B cell (primary cell): ENCODE results near the gene PHLDB2. TPM values are rescaled to one million over a fixed set of nuclear protein-coding genes. Genes with fewer than 3 reads are reported as not detected.

Experiments
- ATAC-seq: fragments of 200-7000 bp; cut with Tn5 transposase; one replicate; pipeline ENCODE4 v1.10.0; 2021; ENCODE audit warnings: low read depth, mild to moderate bottlenecking, moderate number of reproducible peaks, moderate library complexity
- CTCF ChIA-PET: fragments of 350-600 bp; sonication (Branson Sonifier 250); formaldehyde crosslinking; loops from one replicate; lab custom pipeline; 2021; ENCODE audit warnings: antibody characterized with exemption, inconsistent platforms; lab: Charles Lee
- POLR2A ChIA-PET: fragments of 350-600 bp; sonication (Branson Sonifier 250); formaldehyde crosslinking; loops from one replicate; lab custom pipeline; 2021; ENCODE audit warnings: antibody characterized with exemption; lab: Charles Lee
- DNase-seq: peaks from one replicate; pipeline ENCODE4 v3.0.0; 2013
- H2AFZ ChIP-seq: 2 replicates; pipeline ENCODE4 v1.6.1; 2012; ENCODE audit warnings: mild to moderate bottlenecking, low read depth, low read length; ENCODE audit not compliant: insufficient read depth, poor library complexity, severe bottlenecking
- H3K27ac ChIP-seq, 2 donors: 1 replicate in 1 of 2; 2 replicates in 1 of 2; pipeline ENCODE4 v1.5.1; 2012 to 2013; ENCODE audit warnings: low read length in 2 of 2, mild to moderate bottlenecking in 2 of 2, moderate library complexity in 1 of 2
- H3K27me3 ChIP-seq, 4 experiments: fragments of 200-600 bp in 1 of 4; sonication (generic) in 1 of 4; replicated peaks in 1 of 4; 1 replicate in 2 of 4; 2 replicates in 2 of 4; pipeline versions ENCODE4 v1.6.1 to v1.7.0; 2013 to 2016; ENCODE audit warnings: low read length in 3 of 4, mild to moderate bottlenecking in 2 of 4, mixed read lengths in 1 of 4, moderate library complexity in 1 of 4; ENCODE audit not compliant: insufficient read depth in 4 of 4, control insufficient read depth in 3 of 4; ENCODE audit errors: control extremely low read depth in 1 of 4
- H3K36me3 ChIP-seq, 2 experiments: replicated peaks in 1 of 2; 1 replicate in 1 of 2; 2 replicates in 1 of 2; pipeline versions ENCODE4 v1.6.1 to v1.7.1; 2013; ENCODE audit warnings: low read length in 1 of 2; ENCODE audit not compliant: insufficient read depth in 2 of 2, control insufficient read depth in 1 of 2; ENCODE audit errors: control extremely low read depth in 1 of 2, extremely low read depth in 1 of 2
- H3K4me1 ChIP-seq, 2 donors: fragments of 200-600 bp in 1 of 2; sonication (generic) in 1 of 2; 1 replicate in 1 of 2; 2 replicates in 1 of 2; pipeline versions ENCODE4 v1.5.1 to v1.6.1; 2013 to 2017; ENCODE audit warnings: low read length in 2 of 2; ENCODE audit not compliant: control insufficient read depth in 2 of 2, insufficient read depth in 2 of 2
- H3K4me2 ChIP-seq: replicated peaks from 2 replicates; pipeline ENCODE3; 2012; ENCODE audit warnings: mild to moderate bottlenecking, low read depth, low read length; ENCODE audit not compliant: poor library complexity, severe bottlenecking
- H3K4me3 ChIP-seq, 5 experiments: fragments of 200-600 bp in 1 of 5; sonication (generic) in 1 of 5; 1 replicate in 3 of 5; 2 replicates in 2 of 5; pipeline versions ENCODE4 v1.5.1 to v1.7.0; 2011 to 2016; ENCODE audit warnings: low read length in 4 of 5, mild to moderate bottlenecking in 4 of 5, low read depth in 2 of 5, control low read depth in 1 of 5, moderate library complexity in 1 of 5; ENCODE audit not compliant: insufficient read depth in 1 of 5; ENCODE audit errors: control extremely low read depth in 1 of 5, extremely low read depth in 1 of 5
- H3K79me2 ChIP-seq: fragments of 200-600 bp; sonication (generic); one replicate; pipeline ENCODE4 v1.6.0; 2016; ENCODE audit warnings: low read length; ENCODE audit not compliant: control insufficient read depth, insufficient read depth
- H3K9ac ChIP-seq: fragments of 200-600 bp; sonication (generic); 2 replicates; pipeline ENCODE4 v1.6.1; 2017; ENCODE audit warnings: mild to moderate bottlenecking, low read length, moderate library complexity
- H3K9me3 ChIP-seq, 3 donors: one replicate each; pipeline versions ENCODE4 v1.6.1 to v1.7.1; 2013; ENCODE audit warnings: low read length in 2 of 3; ENCODE audit not compliant: control insufficient read depth in 2 of 3, insufficient read depth in 1 of 3; ENCODE audit errors: control extremely low read depth in 1 of 3
- H4K20me1 ChIP-seq: 2 replicates; pipeline ENCODE4 v1.6.0; 2012; ENCODE audit warnings: mild to moderate bottlenecking, low read length; ENCODE audit not compliant: insufficient read depth, control insufficient read depth, poor library complexity, severe bottlenecking
- H3K27ac Mint-ChIP-seq: one replicate; pipeline ENCODE4 v1.8.0; 2021; ENCODE audit warnings: mixed read lengths
- H3K27me3 Mint-ChIP-seq: one replicate; pipeline ENCODE4 v1.8.0; 2021; ENCODE audit warnings: mixed read lengths
- H3K4me1 Mint-ChIP-seq: one replicate; pipeline ENCODE4 v1.8.0; 2021; ENCODE audit warnings: mixed read lengths
- H3K4me3 Mint-ChIP-seq: one replicate; pipeline ENCODE4 v1.8.0; 2021; ENCODE audit warnings: mixed read lengths
- H3K9me3 Mint-ChIP-seq: one replicate; pipeline ENCODE4 v1.8.0; 2022; ENCODE audit warnings: mixed read lengths; ENCODE audit not compliant: insufficient read depth
- EZH2 ChIP-seq: IDR thresholded peaks from 2 replicates; pipeline ENCODE4 v1.6.1; 2012; ENCODE audit warnings: borderline replicate concordance, low read depth, mild to moderate bottlenecking, moderate library complexity, low read length; ENCODE audit not compliant: insufficient read depth, poor library complexity, severe bottlenecking
- WGBS: methylation state at CpG from one replicate; pipeline ENCODE4 v1.1.5; 2013; ENCODE audit warnings: missing lambda C conversion rate; ENCODE audit not compliant: insufficient coverage; 5-methylcytosine and 5-hydroxymethylcytosine counted together
- intact Hi-C: fragments of 100-400 bp; cut with micrococcal nuclease; formaldehyde crosslinking; loops from one replicate; pipeline ENCODE4 v1.10.0; 2022
- polyA plus RNA-seq: library from polyadenylated mRNA; depleted of rRNA; stranded (reverse); fragments of >200 nt; gene quantifications from 2 replicates; pipeline ENCODE4 v1.2.3, GENCODE V29; 2012
- total RNA-seq, 2 donors: library from RNA; stranded (reverse); fragments of 120-200 nt in 1 of 2; gene quantifications; 1 replicate in 1 of 2; 2 replicates in 1 of 2; pipeline versions ENCODE4 v1.2.3 to v1.2.4, GENCODE V29; 2013 to 2022
- TF ChIP-seq, protein P1 (sequence below): fragments of 200-600 bp; IDR thresholded peaks from one replicate; pipeline ENCODE4 v1.8.0; 2022; ENCODE audit warnings: antibody characterized with exemption, mild to moderate bottlenecking

PHLDB2 gene
- total and polyA plus RNA-seq, 2 donors (not counting 1 experiment from before 2014, with no cell fraction given) = 1.3 to 6.3 TPM

DNA sequence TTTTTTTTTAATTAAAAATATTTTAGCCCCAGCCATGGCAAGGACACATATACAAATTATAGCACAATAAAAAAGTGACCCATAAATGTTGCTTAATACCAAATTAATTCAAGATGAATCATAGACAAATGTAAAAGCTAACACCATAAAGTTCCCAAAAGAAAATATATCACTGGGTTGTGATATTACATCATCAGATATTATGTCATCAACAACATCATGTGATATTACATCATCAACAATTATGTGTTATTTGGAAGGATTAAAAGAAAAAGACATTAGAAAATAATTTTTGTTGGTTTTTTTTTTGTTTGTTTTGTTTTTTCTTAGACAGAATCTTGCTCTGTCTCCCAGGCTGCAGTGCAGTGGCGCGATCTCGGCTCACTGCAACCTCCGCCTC, 85.3 kb downstream of the PHLDB2 start:
- Mint-ChIP-seq H3K27me3 (no peaks in the 10 kb centered on the region), H3K4me1 (no peaks in the 10 kb centered on the region), H3K4me3 (no peak overlapping the region), H3K27ac (no peak overlapping the region), H3K9me3 (no peaks in the 10 kb centered on the region)
- no peak overlapping the region for H3K9ac ChIP-seq
- no peak overlapping the region for H2AFZ ChIP-seq
- H4K20me1 ChIP-seq = no peaks in the 10 kb centered on the region
- ChIA-PET POLR2A (no interaction called here), CTCF (no interaction called here)
- no peak overlapping the region for H3K27ac ChIP-seq
- H3K4me1 ChIP-seq = no peaks in the 10 kb centered on the region
- TF ChIP-seq, protein P1, sequence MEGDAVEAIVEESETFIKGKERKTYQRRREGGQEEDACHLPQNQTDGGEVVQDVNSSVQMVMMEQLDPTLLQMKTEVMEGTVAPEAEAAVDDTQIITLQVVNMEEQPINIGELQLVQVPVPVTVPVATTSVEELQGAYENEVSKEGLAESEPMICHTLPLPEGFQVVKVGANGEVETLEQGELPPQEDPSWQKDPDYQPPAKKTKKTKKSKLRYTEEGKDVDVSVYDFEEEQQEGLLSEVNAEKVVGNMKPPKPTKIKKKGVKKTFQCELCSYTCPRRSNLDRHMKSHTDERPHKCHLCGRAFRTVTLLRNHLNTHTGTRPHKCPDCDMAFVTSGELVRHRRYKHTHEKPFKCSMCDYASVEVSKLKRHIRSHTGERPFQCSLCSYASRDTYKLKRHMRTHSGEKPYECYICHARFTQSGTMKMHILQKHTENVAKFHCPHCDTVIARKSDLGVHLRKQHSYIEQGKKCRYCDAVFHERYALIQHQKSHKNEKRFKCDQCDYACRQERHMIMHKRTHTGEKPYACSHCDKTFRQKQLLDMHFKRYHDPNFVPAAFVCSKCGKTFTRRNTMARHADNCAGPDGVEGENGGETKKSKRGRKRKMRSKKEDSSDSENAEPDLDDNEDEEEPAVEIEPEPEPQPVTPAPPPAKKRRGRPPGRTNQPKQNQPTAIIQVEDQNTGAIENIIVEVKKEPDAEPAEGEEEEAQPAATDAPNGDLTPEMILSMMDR = no peak
- no peak for TF ChIP-seq EZH2
- 100% methylated on average over 4 of the region's 4 CpGs for WGBS
- H3K4me3 ChIP-seq = no peak overlapping the region
- H3K79me2 ChIP-seq = no peaks in the 10 kb centered on the region
- H3K9me3 ChIP-seq = no peaks in the 10 kb centered on the region
- no peak overlapping the region for H3K4me2 ChIP-seq
- intact Hi-C loops = no loop called here
- no peaks in the 10 kb centered on the region for H3K27me3 ChIP-seq
- DNase-seq (no peak), ATAC-seq (no peak)
- peaks cover 0 to 1% of the 10 kb centered on the region in 2 experiments for H3K36me3 ChIP-seq

DNA sequence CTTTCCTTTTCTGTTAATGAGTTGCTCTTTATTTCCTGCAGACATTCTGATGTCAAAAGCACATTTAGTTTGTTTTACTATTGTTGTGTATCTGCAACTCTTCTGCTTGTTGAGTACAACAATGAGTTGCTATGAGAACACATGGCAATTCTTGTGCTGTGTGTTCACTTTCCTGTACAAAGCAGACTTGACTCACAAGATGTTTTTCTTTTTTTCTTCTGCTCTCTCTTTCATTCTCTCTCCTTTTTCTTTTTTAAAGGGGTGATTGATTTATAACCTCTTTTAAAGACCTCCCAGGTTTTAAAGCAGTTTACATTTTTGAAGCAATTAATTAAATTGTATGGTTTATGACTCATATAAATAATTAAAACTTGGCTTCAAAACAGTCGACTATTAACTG, 88.2 kb downstream of the PHLDB2 start:
- POLR2A ChIA-PET = no interaction called here
- Mint-ChIP-seq H3K27me3 (no peaks in the 10 kb centered on the region), H3K27ac (no peak overlapping the region), H3K4me1 (no peaks in the 10 kb centered on the region), H3K4me3 (no peak overlapping the region), H3K9me3 (no peaks in the 10 kb centered on the region)
- Histone ChIP-seq H3K4me2 (no peak overlapping the region), H4K20me1 (no peaks in the 10 kb centered on the region), H3K4me3 (no peak overlapping the region), H3K79me2 (no peaks in the 10 kb centered on the region), H3K9ac (no peak overlapping the region), H3K9me3 (no peaks in the 10 kb centered on the region), H3K4me1 (no peaks in the 10 kb centered on the region), H2AFZ (no peak overlapping the region), H3K36me3 (no peaks in the 10 kb centered on the region), H3K27me3 (no peaks in the 10 kb centered on the region), H3K27ac (no peak overlapping the region)
- CTCF ChIA-PET = no interaction called here
- WGBS = no CpG with 5 or more reads among the region's 1 CpG
- ATAC-seq = no peak
- intact Hi-C loops = no loop called here
- TF ChIP-seq, protein P1 = no peak
- TF ChIP-seq EZH2 = no peak
- DNase-seq = no peak
